Activated naive CD4-positive, alpha-beta T cell treated with anti-CD3 and anti-CD28 coated beads, Interleukin-2, amount 50 U/mL, for 24 hours (primary cell): Measurements from ENCODE around the gene SLC25A42.
"Not testable (repeated sequence)": the region's sequence is repeated elsewhere in the genome, so short reads cannot be mapped to it uniquely, and the experiment has no call there.

Experiments
- H3K27ac Mint-ChIP-seq: one replicate; pipeline ENCODE4 v1.8.0; 2021; ENCODE audit warnings: mild to moderate bottlenecking, mixed read lengths
- H3K27me3 Mint-ChIP-seq: one replicate; pipeline ENCODE4 v1.8.0; 2021; ENCODE audit warnings: mixed read lengths
- H3K36me3 Mint-ChIP-seq: one replicate; pipeline ENCODE4 v1.8.0; 2021; ENCODE audit warnings: mixed read lengths
- H3K4me1 Mint-ChIP-seq: one replicate; pipeline ENCODE4 v1.8.0; 2021; ENCODE audit warnings: mixed read lengths
- H3K4me3 Mint-ChIP-seq: one replicate; pipeline ENCODE4 v1.8.0; 2021; ENCODE audit warnings: mild to moderate bottlenecking, mixed read lengths
- H3K9me3 Mint-ChIP-seq: one replicate; pipeline ENCODE4 v1.8.0; 2021; ENCODE audit warnings: mixed read lengths

SLC25A42 gene

GRCh38 chr19:19076476-19076875 is 12.7 kb downstream of the SLC25A42 start:
- Mint-ChIP-seq H3K27ac (no peak overlapping the region), H3K4me3 (no peak overlapping the region), H3K4me1 (peaks cover 32% of the 10 kb centered on the region), H3K36me3 (peaks cover 4% of the 10 kb centered on the region), H3K27me3 (no peaks in the 10 kb centered on the region), H3K9me3 (no peaks in the 10 kb centered on the region)

GRCh38 chr19:19077103-19077502 is 13.3 kb downstream of the SLC25A42 start:
- H3K4me1 Mint-ChIP-seq = peaks cover 29% of the 10 kb centered on the region
- H3K4me3 Mint-ChIP-seq = no peak overlapping the region
- H3K9me3 Mint-ChIP-seq = no peaks in the 10 kb centered on the region
- H3K27me3 Mint-ChIP-seq = no peaks in the 10 kb centered on the region
- H3K36me3 Mint-ChIP-seq = peaks cover 4% of the 10 kb centered on the region
- no peak overlapping the region for H3K27ac Mint-ChIP-seq

- no peak overlapping the region for H3K4me3 Mint-ChIP-seq
- no peaks in the 10 kb centered on the region for H3K9me3 Mint-ChIP-seq
- H3K4me1 Mint-ChIP-seq = peaks cover 24% of the 10 kb centered on the region
- H3K27me3 Mint-ChIP-seq = no peaks in the 10 kb centered on the region
- H3K27ac Mint-ChIP-seq = no peak overlapping the region
- peaks cover 4% of the 10 kb centered on the region for H3K36me3 Mint-ChIP-seq
Measured at GRCh38 chr19:19078801-19079200, 15.0 kb downstream of the SLC25A42 start.

GRCh38 chr19:19079571-19079970 is 15.8 kb downstream of the SLC25A42 start:
- Mint-ChIP-seq H3K27ac (no peak overlapping the region), H3K4me1 (peaks cover 21% of the 10 kb centered on the region), H3K36me3 (peaks cover 4% of the 10 kb centered on the region), H3K27me3 (no peaks in the 10 kb centered on the region), H3K4me3 (no peak overlapping the region), H3K9me3 (no peaks in the 10 kb centered on the region)

- no peak overlapping the region for H3K4me3 Mint-ChIP-seq
- peaks cover 17% of the 10 kb centered on the region for H3K4me1 Mint-ChIP-seq
Measured at GRCh38 chr19:19081642-19082151, 17.9 kb downstream of the SLC25A42 start.

GRCh38 chr19:19083413-19084178 is 19.8 kb downstream of the SLC25A42 start:
- H3K4me1 Mint-ChIP-seq = peaks cover 13% of the 10 kb centered on the region
- no peaks in the 10 kb centered on the region for H3K36me3 Mint-ChIP-seq
- no peaks in the 10 kb centered on the region for H3K27me3 Mint-ChIP-seq
- H3K9me3 Mint-ChIP-seq = no peaks in the 10 kb centered on the region
- no peak overlapping the region for H3K27ac Mint-ChIP-seq
- no peak overlapping the region for H3K4me3 Mint-ChIP-seq

More at GRCh38 chr19:19081642-19082151, 17.9 kb downstream of the SLC25A42 start:
- Mint-ChIP-seq H3K36me3 (peaks cover 4% of the 10 kb centered on the region), H3K27ac (no peak overlapping the region), H3K9me3 (no peaks in the 10 kb centered on the region), H3K27me3 (no peaks in the 10 kb centered on the region)

- Mint-ChIP-seq H3K27me3 (no peaks in the 10 kb centered on the region), H3K4me1 (no peaks in the 10 kb centered on the region), H3K36me3 (no peaks in the 10 kb centered on the region), H3K27ac (no peak overlapping the region), H3K4me3 (no peak overlapping the region), H3K9me3 (no peaks in the 10 kb centered on the region)
Measured at GRCh38 chr19:19087676-19088075, 23.9 kb downstream of the SLC25A42 start.

- Mint-ChIP-seq H3K4me1 (no peaks in the 10 kb centered on the region), H3K4me3 (no peak overlapping the region)
Measured at GRCh38 chr19:19094513-19094912, 30.7 kb downstream of the SLC25A42 start.

GRCh38 chr19:19095691-19096090 is 31.9 kb downstream of the SLC25A42 start:
- Mint-ChIP-seq H3K4me1 (no peaks in the 10 kb centered on the region), H3K27me3 (no peaks in the 10 kb centered on the region), H3K36me3 (peaks cover 3% of the 10 kb centered on the region), H3K4me3 (no peak overlapping the region), H3K9me3 (no peaks in the 10 kb centered on the region), H3K27ac (no peak overlapping the region)

More at GRCh38 chr19:19094513-19094912, 30.7 kb downstream of the SLC25A42 start:
- Mint-ChIP-seq H3K27ac (no peak overlapping the region), H3K9me3 (no peaks in the 10 kb centered on the region), H3K27me3 (no peaks in the 10 kb centered on the region), H3K36me3 (no peaks in the 10 kb centered on the region)

- H3K9me3 Mint-ChIP-seq = no peaks in the 10 kb centered on the region
Measured at GRCh38 chr19:19096641-19097627, 33.1 kb downstream of the SLC25A42 start.

GRCh38 chr19:19098084-19098702 is 34.4 kb downstream of the SLC25A42 start:
- Mint-ChIP-seq H3K4me1 (no peaks in the 10 kb centered on the region), H3K27me3 (no peaks in the 10 kb centered on the region), H3K36me3 (peaks cover 3% of the 10 kb centered on the region), H3K9me3 (no peaks in the 10 kb centered on the region), H3K4me3 (no peak overlapping the region), H3K27ac (no peak overlapping the region)

More at GRCh38 chr19:19096641-19097627, 33.1 kb downstream of the SLC25A42 start:
- H3K27me3 Mint-ChIP-seq = no peaks in the 10 kb centered on the region
- no peak overlapping the region for H3K27ac Mint-ChIP-seq
- no peaks in the 10 kb centered on the region for H3K4me1 Mint-ChIP-seq
- no peak overlapping the region for H3K4me3 Mint-ChIP-seq
- peaks cover 3% of the 10 kb centered on the region for H3K36me3 Mint-ChIP-seq

GRCh38 chr19:19098703-19099632 is 35.2 kb downstream of the SLC25A42 start:
- peaks cover 3% of the 10 kb centered on the region for H3K36me3 Mint-ChIP-seq
- no peaks in the 10 kb centered on the region for H3K27me3 Mint-ChIP-seq
- H3K4me3 Mint-ChIP-seq = no peak overlapping the region
- H3K9me3 Mint-ChIP-seq = no peaks in the 10 kb centered on the region
- H3K27ac Mint-ChIP-seq = no peak overlapping the region
- no peaks in the 10 kb centered on the region for H3K4me1 Mint-ChIP-seq

- H3K4me1 Mint-ChIP-seq = no peaks in the 10 kb centered on the region
- H3K36me3 Mint-ChIP-seq = peaks cover 3% of the 10 kb centered on the region
- H3K4me3 Mint-ChIP-seq = no peak overlapping the region
- H3K9me3 Mint-ChIP-seq = no peaks in the 10 kb centered on the region
- no peaks in the 10 kb centered on the region for H3K27me3 Mint-ChIP-seq
- no peak overlapping the region for H3K27ac Mint-ChIP-seq
Measured at GRCh38 chr19:19101540-19101939, 37.7 kb downstream of the SLC25A42 start.

GRCh38 chr19:19102566-19102965 is 38.8 kb downstream of the SLC25A42 start:
- H3K9me3 Mint-ChIP-seq, H3K27ac Mint-ChIP-seq, H3K4me1 Mint-ChIP-seq, H3K36me3 Mint-ChIP-seq, H3K27me3 Mint-ChIP-seq, H3K4me3 Mint-ChIP-seq: not testable (repeated sequence)
